HG03097 (cell line): ENCODE measurements around the gene RAD51B.

ENCODE experiments used
- ATAC-seq: cut with Tn5 transposase; IDR thresholded peaks from one replicate; pipeline ENCODE4 v1.9.1; 2021; ENCODE audit not compliant: unreplicated experiment, low FRiP score

The RAD51B gene

GRCh38 chr14:68523989-68524725 lies 704.6 kb downstream of the RAD51B start:
- no peak for ATAC-seq

- ATAC-seq, result no peak
These were observed 705.9 kb downstream of the RAD51B start for GRCh38 chr14:68525516-68525915.

- ATAC-seq, result no peak
These were observed 707.0 kb downstream of the RAD51B start for GRCh38 chr14:68526512-68527091.

- ATAC-seq, result no peak
These were observed 707.8 kb downstream of the RAD51B start for GRCh38 chr14:68527329-68527851.

- no peak for ATAC-seq
These were observed 708.6 kb downstream of the RAD51B start for GRCh38 chr14:68528040-68528687.

- ATAC-seq, result no peak
These were observed 710.9 kb downstream of the RAD51B start for GRCh38 chr14:68530443-68530842.

GRCh38 chr14:68532496-68532895 lies 712.9 kb downstream of the RAD51B start:
- ATAC-seq, result no peak

GRCh38 chr14:68534276-68534675 lies 714.7 kb downstream of the RAD51B start:
- no peak for ATAC-seq

GRCh38 chr14:68535404-68536017 lies 715.9 kb downstream of the RAD51B start:
- ATAC-seq, result no peak

GRCh38 chr14:68536018-68536410 lies 716.4 kb downstream of the RAD51B start:
- no peak for ATAC-seq

- no peak for ATAC-seq
These were observed 719.1 kb downstream of the RAD51B start for GRCh38 chr14:68538639-68539038.

GRCh38 chr14:68539241-68539737 lies 719.7 kb downstream of the RAD51B start:
- no peak for ATAC-seq

GRCh38 chr14:68539789-68540188 lies 720.2 kb downstream of the RAD51B start:
- no peak for ATAC-seq

GRCh38 chr14:68541178-68541896 lies 721.8 kb downstream of the RAD51B start:
- ATAC-seq, result no peak

- no peak for ATAC-seq
These were observed 722.8 kb downstream of the RAD51B start for GRCh38 chr14:68542346-68542745.

- ATAC-seq, result no peak
These were observed 723.9 kb downstream of the RAD51B start for GRCh38 chr14:68543516-68543915.

- ATAC-seq, result no peak
These were observed 724.7 kb downstream of the RAD51B start for GRCh38 chr14:68544081-68544892.

GRCh38 chr14:68546839-68547238 lies 727.3 kb downstream of the RAD51B start:
- ATAC-seq, result no peak

- no peak for ATAC-seq
These were observed 728.0 kb downstream of the RAD51B start for GRCh38 chr14:68547305-68548193.
